ENCODE results near the gene TMEM204. TPM values are rescaled to one million over a fixed set of nuclear protein-coding genes. Genes with fewer than 3 reads are reported as not detected.
"Not testable (repeated sequence)": the region's sequence is repeated elsewhere in the genome, so short reads cannot be mapped to it uniquely, and the experiment has no call there.

The TMEM204 gene
- total RNA-seq, 1 donor from 2014 or later, result 49.9 TPM

DNA sequence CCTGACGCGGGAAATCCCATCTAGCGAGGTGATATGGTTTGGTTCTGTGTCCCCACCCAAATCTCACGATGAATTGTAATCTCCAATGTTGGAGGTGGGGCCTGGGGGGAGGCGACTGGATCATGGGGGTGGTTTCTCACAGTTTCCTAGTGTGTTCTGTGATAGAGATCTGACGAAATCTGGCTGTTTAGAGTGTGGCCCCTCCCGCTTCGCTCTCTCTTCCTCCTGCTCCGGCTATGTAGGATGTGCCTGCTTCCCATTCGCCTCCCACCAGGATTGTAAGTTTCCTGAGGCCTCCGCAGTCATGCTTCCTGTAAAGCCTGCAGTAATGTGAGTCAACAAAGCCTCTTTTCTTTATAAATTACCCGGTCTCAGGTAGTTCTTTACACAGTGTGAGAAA, 46.8 kb downstream of the TMEM204 start:
- intact Hi-C loops (cut with micrococcal nuclease), result no loop called here

DNA sequence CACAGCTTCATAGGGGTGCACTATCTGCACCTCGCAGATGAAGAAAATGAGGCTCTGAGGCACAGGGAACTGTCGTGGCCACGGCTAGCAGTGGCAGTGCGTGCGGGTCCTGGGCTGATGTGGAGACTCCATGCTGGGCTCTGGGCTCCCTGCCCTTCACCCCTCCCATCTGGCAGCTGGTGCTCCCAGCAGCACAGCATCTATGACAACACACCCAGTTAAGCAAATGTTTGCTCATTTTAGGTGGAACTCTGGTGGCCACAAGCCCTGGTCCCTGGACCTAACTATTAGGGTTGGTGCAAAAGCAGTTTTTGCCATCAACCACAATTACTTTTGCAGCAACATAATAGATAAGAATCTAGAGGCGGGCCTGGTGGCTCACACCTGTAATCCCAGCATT, 47.5 kb downstream of the TMEM204 start:
- intact Hi-C loops (cut with micrococcal nuclease), result no loop called here

DNA sequence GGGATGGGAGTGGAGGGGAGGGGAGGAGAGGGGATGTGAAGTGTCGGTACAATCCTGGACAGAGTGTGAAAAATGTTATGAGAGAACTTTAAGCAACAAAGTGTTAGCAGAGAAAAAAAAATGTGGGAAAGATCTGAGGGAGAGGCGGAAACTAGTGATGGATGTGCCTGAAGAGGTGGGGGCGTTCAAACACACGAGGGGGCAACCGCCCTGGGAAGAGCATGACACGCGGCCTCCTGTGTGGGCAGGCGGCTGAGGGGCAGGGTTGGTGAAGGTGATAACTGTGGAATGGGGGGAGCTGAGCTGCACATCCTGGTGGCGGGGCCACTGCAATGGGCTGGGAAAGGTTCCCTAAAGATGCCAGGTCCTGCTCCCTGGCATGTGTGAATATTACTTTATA, 48.3 kb downstream of the TMEM204 start:
- intact Hi-C loops (cut with micrococcal nuclease), result no loop called here

DNA sequence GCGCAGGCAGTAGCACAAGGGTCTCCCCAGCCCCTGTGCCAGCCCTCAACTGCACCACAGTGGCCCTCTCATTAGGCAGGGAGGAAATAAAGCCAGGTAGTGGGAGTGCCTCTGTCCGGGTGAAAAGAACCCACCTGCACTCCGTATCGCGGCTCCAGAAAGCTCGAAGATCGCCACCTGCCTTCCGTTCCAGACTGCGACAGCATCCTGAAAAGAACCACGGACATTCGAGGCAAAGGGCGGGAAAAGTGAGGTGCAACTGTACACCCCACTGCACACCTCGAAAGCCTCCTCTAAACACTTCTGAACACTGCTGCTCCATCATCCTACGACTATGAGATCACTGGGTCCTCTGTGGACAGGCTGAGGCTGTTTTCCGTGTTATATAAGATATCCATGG, 49.7 kb downstream of the TMEM204 start:
- intact Hi-C loops (cut with micrococcal nuclease), result no loop called here

DNA sequence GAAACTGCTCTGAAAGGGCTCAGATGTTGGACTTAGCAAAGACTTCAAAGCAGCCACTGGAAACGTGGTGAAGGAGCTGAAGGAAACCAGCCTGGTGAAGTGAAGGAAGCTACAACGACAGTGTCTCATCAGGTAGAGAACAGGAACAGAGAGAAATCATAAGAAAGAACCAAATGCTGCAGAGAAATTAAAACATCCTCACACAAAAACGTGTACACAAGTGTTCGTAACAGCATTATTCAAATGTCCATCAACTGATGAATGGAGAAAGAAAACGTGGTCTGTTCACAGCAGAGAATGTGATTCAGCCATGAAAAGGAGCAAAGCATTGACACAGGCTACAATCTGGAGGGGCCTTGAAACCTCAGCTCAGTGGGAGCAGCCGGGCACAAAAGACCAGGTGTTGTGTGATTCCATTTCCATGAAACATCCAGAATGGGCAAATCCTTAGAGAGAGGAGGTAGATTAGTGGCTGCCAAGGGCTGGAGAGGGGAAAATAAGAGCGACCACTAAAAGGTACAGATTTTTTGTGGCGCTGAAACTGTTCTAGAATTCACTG, 51.5 kb downstream of the TMEM204 start:
- intact Hi-C loops (cut with micrococcal nuclease), result no loop called here

DNA sequence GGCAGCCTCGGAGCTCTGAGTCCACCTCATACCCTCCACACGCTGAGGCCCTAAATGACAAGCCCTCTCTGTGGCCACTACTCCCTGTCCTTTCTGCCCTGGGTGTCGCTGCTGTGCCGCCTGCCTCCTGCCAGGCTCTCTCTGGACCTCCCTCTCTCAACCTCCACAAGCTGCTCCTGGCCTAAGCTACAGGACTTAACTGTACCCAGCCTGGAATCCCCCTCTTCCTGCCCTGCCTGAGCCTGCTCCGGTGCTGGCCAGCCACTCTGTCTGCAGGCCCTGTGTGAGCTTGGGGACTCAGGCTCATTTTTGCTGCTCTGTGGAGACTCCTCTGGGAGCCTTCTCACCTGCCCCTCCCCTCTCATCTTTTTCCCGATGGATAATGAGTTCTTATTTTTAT, 56.9 kb downstream of the TMEM204 start:
- intact Hi-C loops (cut with micrococcal nuclease), result no loop called here

DNA sequence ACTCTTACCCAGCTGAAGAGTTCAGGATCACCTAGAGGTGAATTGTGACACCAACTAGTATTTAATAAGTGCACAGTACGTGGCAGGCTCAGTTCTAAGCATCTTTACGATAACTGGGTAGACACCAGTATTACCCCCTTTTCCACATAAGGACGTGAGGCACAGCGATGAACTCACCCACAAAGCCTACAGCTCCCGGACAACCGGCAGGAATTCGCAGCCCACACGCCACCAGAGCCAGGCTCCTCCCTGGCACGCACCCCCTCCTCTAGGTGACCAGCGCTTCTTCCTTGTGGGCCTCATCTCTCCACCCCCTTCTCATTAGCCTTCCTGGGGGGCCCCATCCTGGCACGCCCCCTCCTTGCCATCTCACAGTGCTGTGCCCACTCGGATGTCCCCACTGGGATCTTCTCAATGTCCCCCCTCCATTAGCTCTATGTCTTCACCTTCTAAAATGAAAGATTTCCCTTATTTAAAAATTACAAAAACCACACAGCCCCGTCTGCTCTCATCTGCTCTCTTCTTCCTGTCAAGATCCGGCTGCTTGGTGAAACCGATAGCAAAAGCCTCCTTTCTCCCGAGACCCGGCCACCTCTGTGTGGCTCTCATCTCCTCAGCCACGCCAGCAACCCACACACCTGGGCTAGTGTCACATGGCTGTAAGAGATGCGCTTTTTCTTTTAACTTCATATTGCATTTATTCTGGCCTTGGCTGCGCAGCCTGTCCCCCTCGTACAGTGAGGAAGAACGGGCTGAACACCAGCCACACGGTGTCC, 57.7 kb downstream of the TMEM204 start:
- intact Hi-C loops (cut with micrococcal nuclease), result no loop called here

DNA sequence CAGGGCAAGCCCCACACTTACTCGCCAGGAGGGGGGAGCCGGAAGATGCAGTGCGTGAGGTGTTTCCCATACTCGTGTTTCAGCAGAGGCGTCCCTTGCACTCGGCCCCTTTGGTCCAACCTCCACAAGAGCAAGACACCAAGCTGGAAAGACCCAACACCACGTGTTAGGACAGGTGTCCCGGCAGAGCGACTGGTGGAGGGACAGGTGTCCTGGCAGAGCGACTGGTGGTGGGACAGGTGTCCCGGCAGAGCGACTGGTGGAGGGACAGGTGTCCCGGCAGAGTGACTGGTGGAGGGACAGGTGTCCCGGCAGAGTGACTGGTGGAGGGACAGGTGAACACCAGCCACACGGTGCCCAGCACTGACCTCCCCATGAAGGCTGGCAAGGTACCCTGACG, 59.0 kb downstream of the TMEM204 start:
- intact Hi-C loops (cut with micrococcal nuclease), result no loop called here

DNA sequence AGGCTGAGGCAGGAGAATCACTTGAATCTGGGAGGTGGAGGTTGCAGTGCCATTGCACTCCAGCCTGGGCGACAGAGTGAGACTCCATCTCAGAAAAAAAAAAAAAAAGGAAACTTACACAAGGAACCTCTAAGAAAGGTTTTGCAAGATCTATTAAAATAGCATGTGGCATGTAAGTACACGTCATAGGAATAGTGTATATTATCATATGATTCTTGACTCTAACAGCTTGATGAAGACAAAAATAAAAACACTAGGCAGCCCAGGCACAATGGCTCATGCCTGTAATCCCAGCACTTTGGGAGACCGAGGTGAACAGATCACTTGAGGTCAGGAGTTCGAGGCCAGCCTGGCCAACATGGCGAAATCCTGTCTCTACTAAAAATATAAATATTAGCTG, 62.0 kb downstream of the TMEM204 start:
- intact Hi-C loops (cut with micrococcal nuclease), result not testable (repeated sequence)

DNA sequence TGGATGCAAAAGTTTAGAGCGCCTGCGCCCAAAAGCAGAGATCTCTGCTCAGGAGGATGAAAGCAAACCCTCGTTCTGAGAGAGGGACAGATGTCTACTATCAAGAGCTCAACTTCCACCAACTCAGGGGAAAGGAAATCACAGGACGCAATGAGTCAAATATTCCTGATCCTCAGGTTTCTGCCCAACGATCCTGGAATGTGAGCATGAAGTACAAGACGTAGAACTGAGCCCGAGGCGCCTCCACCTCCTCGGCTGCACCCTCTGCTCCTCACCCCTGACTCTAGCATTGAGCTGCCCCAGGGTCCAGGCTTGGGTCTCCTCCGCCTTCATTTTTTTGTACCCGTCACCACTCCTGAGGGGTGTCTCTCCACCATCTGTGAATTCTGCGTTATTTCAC, 63.0 kb downstream of the TMEM204 start:
- intact Hi-C loops (cut with micrococcal nuclease), result no loop called here

DNA sequence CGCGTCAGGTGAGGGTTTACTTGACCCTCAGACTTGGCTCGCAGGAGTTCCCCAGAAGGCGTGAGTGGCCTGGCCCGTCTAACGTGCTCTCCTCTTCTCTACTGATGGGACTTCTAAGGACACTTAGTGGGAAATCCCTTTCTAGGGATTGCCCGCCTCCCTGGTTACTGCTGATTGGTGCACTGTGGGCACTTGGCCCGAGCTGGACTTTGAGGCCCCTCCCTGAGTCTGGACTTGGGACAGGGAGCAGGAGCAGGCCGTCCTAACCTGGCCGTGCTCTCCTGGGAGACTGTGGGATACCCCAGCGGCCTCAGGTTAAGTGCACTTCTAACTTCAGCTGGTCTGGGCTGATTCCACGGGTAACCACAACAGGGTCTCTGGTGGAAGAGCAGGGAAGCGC, 63.7 kb downstream of the TMEM204 start:
- intact Hi-C loops (cut with micrococcal nuclease), result no loop called here

DNA sequence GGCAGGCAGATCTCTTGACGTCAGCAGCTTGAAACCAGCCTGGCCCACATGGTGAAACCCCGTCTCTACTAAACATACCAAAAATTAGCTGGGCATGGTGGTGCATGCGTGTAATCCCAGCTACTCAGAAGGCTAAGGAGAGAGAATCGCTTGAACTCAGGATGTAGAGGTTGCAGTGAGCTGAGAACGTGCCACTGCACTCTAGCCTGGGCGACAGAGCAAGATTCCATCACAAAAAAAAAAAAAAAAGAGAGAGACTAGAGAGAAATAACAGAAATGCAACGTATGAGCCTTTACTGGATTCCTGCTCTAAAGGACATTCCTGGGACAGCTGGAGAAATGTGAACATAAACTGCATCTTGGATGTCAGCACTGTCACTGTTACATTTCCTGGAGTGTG, 67.6 kb downstream of the TMEM204 start:
- intact Hi-C loops (cut with micrococcal nuclease), result no loop called here

DNA sequence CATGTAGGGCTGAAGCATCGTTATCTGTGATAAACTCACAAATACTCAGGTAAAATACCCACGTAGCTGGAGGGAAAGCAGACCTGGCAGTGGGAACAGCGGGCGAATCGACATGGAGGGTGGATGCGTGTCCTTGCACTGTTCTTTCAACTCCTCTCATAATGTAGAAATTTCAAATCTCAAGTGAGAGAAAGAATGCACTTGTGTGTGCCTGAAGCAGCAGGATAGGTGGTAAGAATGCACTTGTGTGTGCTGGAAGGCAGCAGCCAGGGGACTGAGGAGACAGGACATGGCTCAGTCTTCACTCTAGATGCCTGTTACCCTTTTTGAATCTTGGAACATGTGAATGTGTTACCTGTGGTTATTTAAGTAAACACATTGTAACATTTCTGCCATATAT, 68.0 kb downstream of the TMEM204 start:
- intact Hi-C loops (cut with micrococcal nuclease), result no loop called here

DNA sequence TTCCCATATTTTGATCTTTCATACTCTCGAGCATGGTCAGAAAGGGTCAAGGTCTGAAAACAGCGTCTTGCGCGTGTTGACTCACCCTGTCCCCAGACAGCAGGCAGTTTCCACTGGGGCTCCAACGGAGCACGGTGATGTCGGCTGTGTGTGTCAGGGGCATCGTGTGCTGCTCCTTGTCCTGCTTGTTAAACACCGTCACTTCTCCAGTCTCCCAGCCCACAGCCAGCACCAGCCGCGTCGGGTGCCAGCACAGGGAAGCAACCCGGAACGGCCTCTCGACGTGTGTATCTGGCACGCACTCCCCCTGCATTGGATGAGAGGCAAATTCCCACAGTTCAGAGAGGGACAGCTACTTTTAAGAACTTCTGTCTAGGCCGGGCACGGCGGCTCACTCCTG, 68.8 kb downstream of the TMEM204 start:
- intact Hi-C loops (cut with micrococcal nuclease), result no loop called here

Other genes with a start within 250 kb of the TMEM204 start
- 217 and 224 TPM in 2 replicates for gene UBE2I, start 224.0 kb upstream of the TMEM204 start, total RNA-seq
- 1.4 and 1.8 TPM in 2 replicates for gene BAIAP3, start 200.0 kb upstream of the TMEM204 start, total RNA-seq
- gene TSR3, start 181.8 kb upstream of the TMEM204 start, total RNA-seq, result 53.7 and 60.0 TPM in 2 replicates
- 36.1 and 39.1 TPM in 2 replicates for gene GNPTG, start 181.7 kb upstream of the TMEM204 start, total RNA-seq
- gene UNKL, start 119.0 kb upstream of the TMEM204 start, total RNA-seq, result 43.3 and 47.9 TPM in 2 replicates
- gene UQCC4, start 112.9 kb upstream of the TMEM204 start, total RNA-seq, result 13.2 and 16.4 TPM in 2 replicates
- not detected in 2 replicates for gene PERCC1, start 102.6 kb upstream of the TMEM204 start, total RNA-seq
- 1.8 and 3.2 TPM in 2 replicates for gene CCDC154, start 89.1 kb upstream of the TMEM204 start, total RNA-seq
- 80.8 and 81.0 TPM in 2 replicates for gene CLCN7, start 58.6 kb upstream of the TMEM204 start, total RNA-seq
- not detected in 2 replicates for gene PTX4, start 44.7 kb upstream of the TMEM204 start, total RNA-seq
- 55.7 and 56.6 TPM in 2 replicates for gene TELO2, start 40.3 kb upstream of the TMEM204 start, total RNA-seq
- gene IFT140, start 78.4 kb downstream of the TMEM204 start, total RNA-seq, result 6.7 and 8.7 TPM in 2 replicates
- 36.9 and 37.8 TPM in 2 replicates for gene CRAMP1, start 78.7 kb downstream of the TMEM204 start, total RNA-seq
- gene JPT2, start 144.6 kb downstream of the TMEM204 start, total RNA-seq, result 66.8 and 68.8 TPM in 2 replicates
- 122 and 123 TPM in 2 replicates for gene MAPK8IP3, start 172.5 kb downstream of the TMEM204 start, total RNA-seq
- gene NME3, start 237.9 kb downstream of the TMEM204 start, total RNA-seq, result 52.0 and 56.9 TPM in 2 replicates
- gene EME2, start 239.1 kb downstream of the TMEM204 start, total RNA-seq, result 39.9 and 44.4 TPM in 2 replicates
- 112 and 118 TPM in 2 replicates for gene MRPS34, start 239.5 kb downstream of the TMEM204 start, total RNA-seq
- 37.3 TPM in 2 replicates for gene SPSB3, start 248.9 kb downstream of the TMEM204 start, total RNA-seq
- 52.9 and 53.7 TPM in 2 replicates for gene NUBP2, start 249.3 kb downstream of the TMEM204 start, total RNA-seq